GM18498 (cell line): ENCODE results near the gene GNS.

ENCODE experiments used
- ATAC-seq: cut with Tn5 transposase; IDR thresholded peaks from one replicate; pipeline ENCODE4 v1.9.1; 2021; ENCODE audit warnings: mild to moderate bottlenecking, moderate library complexity; ENCODE audit not compliant: unreplicated experiment

Gene GNS

GRCh38 chr12:64678835-64679234 is 80.4 kb downstream of the GNS start:
- ATAC-seq = no peak

- ATAC-seq = no peak
Observed at GRCh38 chr12:64678248-64678647, 81.0 kb downstream of the GNS start.

- no peak for ATAC-seq
Observed at GRCh38 chr12:64675795-64676194, 83.4 kb downstream of the GNS start.

DNA sequence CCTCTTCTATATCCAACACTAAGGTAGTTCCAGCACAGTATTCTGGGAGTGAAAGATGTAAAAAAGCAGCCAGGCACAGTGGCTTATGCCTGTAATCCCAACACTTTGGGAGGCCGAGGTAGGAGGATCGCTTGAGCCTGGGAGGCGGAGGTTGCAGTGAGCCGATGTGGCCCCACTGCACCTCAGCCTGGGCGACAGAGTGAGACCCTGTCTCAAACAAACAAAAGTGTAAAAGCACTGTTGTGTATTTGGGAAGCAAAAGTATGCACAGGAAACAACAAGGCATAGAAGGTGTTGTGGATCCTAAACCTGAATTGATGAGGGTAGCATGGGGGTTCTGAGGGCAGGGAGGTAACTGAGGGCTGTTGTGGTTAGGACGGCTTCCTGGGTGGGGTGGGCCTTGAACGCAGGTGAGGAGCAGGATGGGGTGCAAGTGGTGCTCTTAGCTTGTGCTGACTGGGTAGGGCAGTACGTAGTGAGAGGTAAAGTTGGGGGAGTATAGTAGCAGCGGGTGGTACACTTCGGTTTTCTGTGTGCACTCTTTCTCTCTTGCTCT is 84.8 kb downstream of the GNS start:
- ATAC-seq = no peak

DNA sequence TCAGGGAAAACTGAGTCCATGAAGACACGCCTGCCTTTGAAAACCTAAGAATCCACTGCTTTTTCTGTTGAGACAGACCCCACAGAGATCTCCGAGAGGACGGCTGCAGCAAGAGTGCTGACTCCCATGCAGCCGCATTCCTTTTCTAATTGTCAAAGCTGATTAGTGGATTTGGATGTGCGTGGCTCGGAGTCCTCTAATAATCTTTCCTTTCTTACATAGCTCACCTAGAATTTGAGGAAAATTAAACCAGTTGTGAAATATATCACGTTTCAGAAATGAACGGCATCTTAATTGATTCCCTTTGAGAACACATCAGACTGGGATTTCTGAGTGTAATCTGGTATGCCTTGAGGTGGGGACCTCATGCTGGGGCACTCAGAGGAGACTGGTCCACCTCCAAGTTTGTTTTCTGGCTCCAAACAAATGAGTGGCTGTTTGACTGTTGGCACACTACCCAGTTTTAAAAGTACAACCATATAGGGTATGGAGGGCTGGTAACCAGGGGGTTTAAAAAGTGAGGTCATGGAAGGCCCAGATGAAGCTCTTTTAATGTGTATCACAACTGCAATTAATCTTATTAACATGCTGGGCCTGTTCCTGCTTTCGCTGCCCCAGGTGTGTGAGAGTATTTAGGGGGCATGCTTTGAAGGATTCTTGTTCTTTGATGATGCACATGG is 85.6 kb downstream of the GNS start:
- no peak for ATAC-seq

- ATAC-seq = no peak
Observed at GRCh38 chr12:64672925-64673409, 86.2 kb downstream of the GNS start.

DNA sequence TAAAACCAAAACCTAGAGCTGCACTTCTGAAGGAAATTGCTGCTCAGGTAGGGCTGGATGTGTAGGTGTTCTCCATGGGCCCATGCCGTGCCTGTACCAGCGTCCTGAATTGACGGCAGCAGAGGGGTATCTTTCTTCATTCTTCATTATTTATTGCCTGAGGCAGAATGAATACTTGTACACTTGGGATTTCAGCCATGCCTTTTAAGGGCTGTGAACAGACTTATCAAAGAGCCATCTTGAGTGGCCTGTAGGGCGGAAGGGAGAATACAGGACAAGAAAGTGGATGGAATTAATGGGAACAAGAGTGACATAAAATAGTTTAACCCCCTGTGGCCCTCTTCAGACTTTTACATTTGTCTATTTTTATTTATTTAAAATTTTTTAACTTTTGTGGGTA is 87.5 kb downstream of the GNS start:
- ATAC-seq = no peak

DNA sequence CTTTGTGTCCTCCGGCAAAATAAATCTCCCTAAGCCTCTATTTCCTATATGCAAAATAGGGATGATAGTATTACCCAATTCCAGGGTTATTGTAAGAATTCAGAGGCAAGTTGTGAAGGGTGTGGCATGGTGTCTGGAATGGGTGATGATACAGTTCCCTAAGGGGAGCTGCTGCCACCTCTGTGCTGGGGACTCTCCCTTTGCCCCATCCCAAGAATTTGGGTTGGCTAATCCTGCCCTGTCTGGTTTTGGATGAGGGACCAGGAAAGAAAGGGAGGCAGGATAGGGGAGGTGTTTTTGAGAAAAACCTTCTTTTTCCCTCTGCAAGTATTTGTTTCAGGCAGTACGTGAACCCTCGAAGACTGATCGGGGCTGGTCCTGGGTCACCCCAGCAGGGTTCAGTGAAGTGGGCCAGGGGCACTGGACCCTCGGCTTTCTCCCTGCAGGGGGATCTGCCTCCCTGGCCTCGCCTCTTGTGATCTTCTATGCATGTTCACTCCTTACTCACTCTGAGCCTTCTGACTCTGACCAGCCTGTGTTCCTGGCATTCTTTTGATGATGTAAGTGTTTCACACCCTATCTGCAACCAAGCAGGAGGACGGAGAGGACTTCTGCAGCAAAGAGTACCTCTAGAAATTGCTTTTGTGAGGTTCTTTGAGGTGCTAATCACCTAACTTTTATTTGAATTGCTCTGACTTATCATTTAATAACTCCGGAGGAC is 88.1 kb downstream of the GNS start:
- ATAC-seq = no peak

- no peak for ATAC-seq
Observed at GRCh38 chr12:64670019-64670418, 89.2 kb downstream of the GNS start.

GRCh38 chr12:64669270-64669842 is 89.8 kb downstream of the GNS start:
- peak; percentile 77 for ATAC-seq

DNA sequence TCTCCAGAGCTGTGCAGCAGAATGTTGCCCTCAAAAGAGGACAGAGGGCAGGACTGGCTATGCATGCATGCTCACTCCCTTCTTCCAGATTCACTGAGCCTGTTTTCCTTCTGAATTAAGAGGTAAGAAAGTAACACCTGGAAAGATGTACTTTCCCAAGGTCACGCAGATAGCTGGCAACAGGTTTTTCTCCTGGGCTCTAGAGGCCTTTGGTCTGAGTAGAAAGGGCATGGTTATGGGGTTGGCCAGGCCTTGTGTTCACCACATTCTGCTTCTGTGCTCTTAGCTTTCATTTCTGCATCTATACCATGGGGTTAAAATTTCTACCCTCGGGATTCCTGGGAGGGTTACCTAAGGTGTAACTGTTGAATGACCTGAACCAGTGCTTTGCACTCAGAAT is 91.4 kb downstream of the GNS start:
- no peak for ATAC-seq

- ATAC-seq = peak; percentile 31
Observed at GRCh38 chr12:64666054-64666914, 92.9 kb downstream of the GNS start.

DNA sequence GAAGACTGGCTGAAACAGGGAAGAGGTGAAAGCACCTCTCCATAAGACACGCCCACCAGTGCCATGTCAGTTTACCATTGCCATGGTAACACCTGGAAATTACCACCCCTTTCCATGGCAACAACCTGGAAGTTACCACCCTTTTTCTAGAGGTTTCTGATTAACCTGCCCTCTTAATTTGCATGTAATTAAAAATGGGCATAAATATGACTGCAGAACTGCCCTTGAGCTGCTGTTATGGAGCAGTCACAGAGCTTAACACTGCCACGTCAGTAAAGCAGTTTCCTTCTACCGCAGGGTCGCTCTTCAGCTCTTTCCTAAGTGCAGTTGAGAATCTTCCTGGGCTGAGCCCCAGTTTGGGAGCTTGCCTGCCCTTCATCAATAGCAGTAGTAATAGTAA is 93.7 kb downstream of the GNS start:
- ATAC-seq = peak; percentile 50
